Upper lobe of right lung (tissue), 1 donor: ENCODE data around the gene RIPK3. TPM values are rescaled to one million over a fixed set of nuclear protein-coding genes. Genes with fewer than 3 reads are reported as not detected.
A peak's percentile ranks its signal among the peaks of the same experiment; 100 is the strongest.
"Not testable (repeated sequence)": the region's sequence is repeated elsewhere in the genome, so short reads cannot be mapped to it uniquely, and the experiment has no call there.

Experiments
- ATAC-seq: fragments of 200-7000 bp; cut with Tn5 transposase; one replicate; pipeline ENCODE4 v1.9.1; 2020; ENCODE audit warnings: mild to moderate bottlenecking, moderate library complexity
- DNase-seq: peaks from one replicate; pipeline ENCODE4 v3.0.0-alpha.2; 2020
- H3K27ac ChIP-seq: fragments of 200-600 bp; one replicate; pipeline ENCODE4 v1.8.0; 2022
- H3K27me3 ChIP-seq: fragments of 200-600 bp; one replicate; pipeline ENCODE4 v1.8.0; 2022; ENCODE audit warnings: mild to moderate bottlenecking
- H3K36me3 ChIP-seq: fragments of 200-600 bp; one replicate; pipeline ENCODE4 v1.8.0; 2022
- H3K4me1 ChIP-seq: fragments of 200-600 bp; one replicate; pipeline ENCODE4 v1.8.0; 2022
- H3K4me3 ChIP-seq: fragments of 200-600 bp; one replicate; pipeline ENCODE4 v1.8.0; 2022; ENCODE audit warnings: mild to moderate bottlenecking
- H3K9me3 ChIP-seq: fragments of 200-600 bp; one replicate; pipeline ENCODE4 v1.8.0; 2022
- intact Hi-C: fragments of 100-400 bp; cut with DNase I; formaldehyde crosslinking; loops from one replicate; pipeline ENCODE4 v1.11.0; 2022
- long read RNA-seq: library from polyadenylated mRNA; unstranded; transcript quantifications from one replicate; pipeline ENCODE4 v2.0.0, GENCODE V29; 2021
- total RNA-seq: library from RNA; stranded (reverse); fragmentation: NEBNext Ultra II Directional; extraction: Animal tissue kit (Norgen Biotek cat#: 25700); gene quantifications from one replicate; pipeline ENCODE4 v1.2.1, GENCODE V29; 2021
- TF ChIP-seq, protein P1 (sequence below): fragments of 200-600 bp; IDR thresholded peaks from one replicate; pipeline ENCODE4 v1.8.0; 2022; ENCODE audit warnings: antibody characterized with exemption
- donor health status: DM: no; HTN: yes; CAD: no; lungs with severe emphysema.

The RIPK3 gene
- 23.4 TPM for total RNA-seq
- long read RNA-seq, transcript RIPK3-201 (10 exons, 1,930 nt): major isoform, 8 of 23 reads
- long read RNA-seq, partial matches to known transcripts: 3 of 23 reads
- long read RNA-seq, other reads (novel, unspliced or antisense): 11 of 23 reads

DNA sequence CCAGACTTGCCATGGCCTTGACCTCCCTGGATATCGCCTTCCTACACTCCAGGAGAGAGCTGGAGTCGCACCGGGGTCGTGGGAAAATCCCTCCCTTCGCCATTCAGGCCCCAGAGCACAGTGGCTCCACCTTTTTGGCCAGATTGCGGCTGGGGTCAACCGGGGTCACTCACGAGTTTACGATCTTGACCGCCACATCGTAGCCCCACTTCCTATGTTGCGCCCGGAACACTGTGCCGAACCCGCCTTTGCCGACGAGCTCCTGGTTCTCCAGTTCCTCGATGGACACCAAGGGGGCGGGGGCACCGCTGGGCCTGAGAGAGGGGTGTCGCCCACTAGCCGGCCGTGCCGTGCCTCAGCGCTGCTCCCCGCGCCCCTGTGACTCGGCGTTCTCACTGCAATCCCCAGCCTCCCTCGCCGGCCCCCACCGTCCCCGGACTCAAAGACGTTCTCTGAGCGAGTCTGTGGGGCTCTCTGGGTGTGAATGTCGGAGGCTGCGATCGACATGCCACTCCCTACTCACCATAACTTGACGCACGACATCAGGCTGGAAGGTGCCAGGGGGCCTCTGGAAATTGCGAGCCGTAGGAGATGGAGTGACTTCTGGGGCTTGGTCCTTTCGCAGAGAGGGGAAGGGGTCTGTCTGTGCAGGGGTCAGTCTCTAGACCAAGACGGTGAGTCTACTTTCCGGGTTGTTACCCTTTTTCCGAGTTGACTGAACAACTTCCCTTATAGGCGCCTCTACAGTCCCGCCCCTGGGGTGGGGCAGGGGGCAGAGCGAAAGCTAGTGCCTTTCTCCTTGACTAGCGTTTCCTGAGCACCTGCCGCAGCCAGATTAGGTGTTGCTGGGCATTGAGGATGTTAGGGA, at the start of gene RIPK3:
Gene RIPK3, minus strand, starts transcription at position 708 of the 868 bp plus-strand sequence. Its CDS starts 165 bp downstream, at position 543.
- TF ChIP-seq, protein P1, sequence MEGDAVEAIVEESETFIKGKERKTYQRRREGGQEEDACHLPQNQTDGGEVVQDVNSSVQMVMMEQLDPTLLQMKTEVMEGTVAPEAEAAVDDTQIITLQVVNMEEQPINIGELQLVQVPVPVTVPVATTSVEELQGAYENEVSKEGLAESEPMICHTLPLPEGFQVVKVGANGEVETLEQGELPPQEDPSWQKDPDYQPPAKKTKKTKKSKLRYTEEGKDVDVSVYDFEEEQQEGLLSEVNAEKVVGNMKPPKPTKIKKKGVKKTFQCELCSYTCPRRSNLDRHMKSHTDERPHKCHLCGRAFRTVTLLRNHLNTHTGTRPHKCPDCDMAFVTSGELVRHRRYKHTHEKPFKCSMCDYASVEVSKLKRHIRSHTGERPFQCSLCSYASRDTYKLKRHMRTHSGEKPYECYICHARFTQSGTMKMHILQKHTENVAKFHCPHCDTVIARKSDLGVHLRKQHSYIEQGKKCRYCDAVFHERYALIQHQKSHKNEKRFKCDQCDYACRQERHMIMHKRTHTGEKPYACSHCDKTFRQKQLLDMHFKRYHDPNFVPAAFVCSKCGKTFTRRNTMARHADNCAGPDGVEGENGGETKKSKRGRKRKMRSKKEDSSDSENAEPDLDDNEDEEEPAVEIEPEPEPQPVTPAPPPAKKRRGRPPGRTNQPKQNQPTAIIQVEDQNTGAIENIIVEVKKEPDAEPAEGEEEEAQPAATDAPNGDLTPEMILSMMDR: no peak
- ATAC-seq (peak; percentile 87), DNase-seq (peak; percentile 87)
- H3K4me1 ChIP-seq: peaks cover 27% of the 10 kb centered on the region
- intact Hi-C loops: no loop called here
- H3K27me3 ChIP-seq: peaks cover 4% of the 10 kb centered on the region
- H3K9me3 ChIP-seq: no peaks in the 10 kb centered on the region
- H3K27ac ChIP-seq: peak within 1 kb of the TSS; percentile 79
- peak within 1 kb of the TSS; percentile 67 for H3K4me3 ChIP-seq
- no peaks in the 10 kb centered on the region for H3K36me3 ChIP-seq

DNA sequence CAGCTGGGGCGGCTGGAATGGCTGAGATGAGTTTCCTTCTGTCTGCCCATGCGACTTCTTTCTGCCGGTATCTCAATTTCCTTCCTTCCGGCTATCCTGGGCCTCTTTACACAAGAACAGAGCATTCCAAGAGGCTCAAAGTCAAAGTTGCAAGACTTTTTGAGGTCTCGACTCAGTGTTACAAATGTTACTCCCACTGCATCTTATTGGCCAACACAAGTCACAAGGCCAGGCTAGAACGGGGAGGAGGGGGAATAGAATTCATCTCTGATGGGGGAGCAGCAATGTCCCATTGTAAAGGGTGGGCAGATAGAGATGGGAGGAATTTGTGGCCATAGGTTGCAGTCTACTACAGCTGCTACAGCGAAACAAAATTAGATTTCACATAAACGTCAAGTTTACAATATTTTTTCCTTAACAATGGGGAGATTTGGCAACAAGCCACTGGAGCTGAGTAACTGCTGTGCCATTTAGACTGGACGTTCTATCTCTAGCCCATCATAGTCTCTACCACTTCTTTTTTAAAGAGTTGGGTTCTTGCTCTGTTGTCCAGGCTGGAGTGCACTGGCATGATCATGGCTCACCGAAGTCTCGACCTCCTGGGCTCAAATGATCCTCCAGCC, 49.5 kb upstream of the RIPK3 start:
- DNase-seq: no peak

DNA sequence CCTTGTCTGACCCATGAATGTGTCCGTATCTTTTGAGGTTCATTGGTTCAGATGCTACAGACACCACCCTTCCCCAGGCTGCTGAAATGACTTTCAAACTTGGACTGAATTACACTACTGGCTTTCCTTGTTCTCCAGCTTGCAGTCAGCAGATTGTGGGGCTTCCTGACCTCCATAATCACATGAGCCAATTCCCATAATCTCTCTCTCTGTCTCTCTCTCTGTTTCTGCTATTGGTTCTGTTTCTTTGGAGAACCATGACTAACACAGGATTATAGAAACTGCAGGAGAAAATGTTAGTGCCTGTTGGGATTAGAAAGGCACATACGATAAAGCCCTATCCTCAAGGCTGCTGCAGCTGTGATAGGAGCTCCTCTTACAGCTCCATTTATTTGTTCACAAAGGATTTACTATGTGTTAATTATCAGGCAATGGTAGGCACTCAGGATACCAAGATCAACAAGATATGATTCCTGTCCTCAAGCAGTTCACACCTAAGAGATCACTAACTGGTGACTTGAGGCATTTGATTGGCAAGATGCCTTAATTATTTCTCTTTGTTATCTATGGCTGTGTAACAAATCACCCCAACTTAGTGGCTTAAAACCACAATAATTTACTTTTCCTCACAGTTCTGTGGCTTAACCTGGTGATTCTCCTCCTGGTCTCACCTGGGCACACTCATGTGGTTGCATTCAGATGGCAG, 48.8 kb upstream of the RIPK3 start:
- no peak for DNase-seq
- H3K27ac ChIP-seq: no peak overlapping the region
- no peaks in the 10 kb centered on the region for H3K27me3 ChIP-seq
- no peaks in the 10 kb centered on the region for H3K9me3 ChIP-seq
- peaks cover 7% of the 10 kb centered on the region for H3K4me1 ChIP-seq
- intact Hi-C loops: no loop called here
- H3K4me3 ChIP-seq: no peak overlapping the region
- TF ChIP-seq, protein P1: no peak
- ATAC-seq: no peak
- no peaks in the 10 kb centered on the region for H3K36me3 ChIP-seq

More for the DNA sequence above, 49.5 kb upstream of the RIPK3 start:
- no peaks in the 10 kb centered on the region for H3K9me3 ChIP-seq
- H3K27ac ChIP-seq: no peak overlapping the region
- H3K36me3 ChIP-seq: no peaks in the 10 kb centered on the region
- H3K27me3 ChIP-seq: no peaks in the 10 kb centered on the region
- no peak for ATAC-seq
- H3K4me1 ChIP-seq: peaks cover 7% of the 10 kb centered on the region
- no peak overlapping the region for H3K4me3 ChIP-seq
- intact Hi-C loops: no loop called here
- TF ChIP-seq, protein P1: no peak

DNA sequence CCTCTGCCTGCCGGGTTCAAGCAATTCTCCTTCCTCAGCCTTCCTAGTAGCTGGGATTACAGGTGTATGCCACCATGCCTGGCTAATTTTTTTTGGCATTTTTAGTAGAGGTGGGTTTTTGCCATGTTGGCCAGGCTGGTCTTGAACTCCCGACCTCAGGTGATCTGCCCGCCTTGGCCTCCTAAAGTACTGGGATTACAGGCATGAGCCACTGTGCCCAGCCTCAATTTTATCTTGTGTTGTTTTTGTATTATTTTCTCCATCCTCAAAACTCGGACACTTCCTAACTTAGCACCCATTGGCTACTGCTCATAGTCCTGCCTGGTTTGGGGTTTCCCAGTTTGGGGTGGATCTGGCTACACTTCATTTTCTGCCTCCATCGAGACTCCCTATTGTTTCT, 47.8 kb upstream of the RIPK3 start:
- H3K27me3 ChIP-seq, H3K36me3 ChIP-seq, intact Hi-C loops, H3K9me3 ChIP-seq, ATAC-seq, H3K27ac ChIP-seq, H3K4me1 ChIP-seq, H3K4me3 ChIP-seq, DNase-seq: not testable (repeated sequence)

DNA sequence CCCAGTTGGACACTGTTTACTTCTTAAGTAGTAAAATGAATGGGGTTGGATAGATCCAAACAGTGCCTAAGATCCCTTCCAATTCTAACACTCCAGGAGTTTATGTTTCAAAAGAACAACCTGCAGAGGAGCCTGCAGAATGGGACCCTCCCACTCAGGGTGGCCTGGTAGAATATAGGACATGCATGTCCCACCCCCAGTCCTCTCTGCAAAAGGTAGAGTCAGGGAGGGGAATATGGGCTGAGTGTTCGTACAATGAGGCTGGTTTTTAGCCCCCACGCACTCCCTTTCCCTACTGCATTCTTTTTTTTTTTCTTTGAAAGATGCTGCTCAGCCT, 47.2 kb upstream of the RIPK3 start:
- intact Hi-C loops: no loop called here
- no peak for ATAC-seq
- TF ChIP-seq, protein P1: no peak

More for the DNA sequence above, 47.2 kb upstream of the RIPK3 start:
- no peak overlapping the region for H3K27ac ChIP-seq
- DNase-seq: no peak
- H3K4me3 ChIP-seq: no peak overlapping the region
- no peaks in the 10 kb centered on the region for H3K27me3 ChIP-seq
- H3K4me1 ChIP-seq: peaks cover 7% of the 10 kb centered on the region
- H3K9me3 ChIP-seq: no peaks in the 10 kb centered on the region
- no peaks in the 10 kb centered on the region for H3K36me3 ChIP-seq
